Choroid plexus epithelial cell (primary cell): ENCODE data around the gene ARHGAP32.
A peak's percentile ranks its signal among the peaks of the same experiment; 100 is the strongest.

Source experiments
- DNase-seq: peaks from one replicate; pipeline ENCODE4 v3.0.0-alpha.2; 2010; ENCODE audit warnings: low read depth
- H3K4me3 ChIP-seq: 2 replicates; pipeline ENCODE4 v1.5.1; 2011; ENCODE audit warnings: low read depth, mild to moderate bottlenecking, control low read depth, low read length, moderate library complexity
- CTCF ChIP-seq: conservative IDR thresholded peaks from 2 replicates; pipeline ENCODE4 v1.5.1; 2011; ENCODE audit warnings: low read depth, mild to moderate bottlenecking, control low read depth, inconsistent platforms, low read length, moderate library complexity

The ARHGAP32 gene

GRCh38 chr11:128936606-128937251 is 255.4 kb downstream of the ARHGAP32 start:
- DNase-seq, result no peak
- no peak for TF ChIP-seq CTCF
- H3K4me3 ChIP-seq, result no peak overlapping the region

- DNase-seq, result no peak
- no peak overlapping the region for H3K4me3 ChIP-seq
- TF ChIP-seq CTCF, result no peak
These were observed 257.2 kb downstream of the ARHGAP32 start for GRCh38 chr11:128934926-128935325.

GRCh38 chr11:128934351-128934750 is 257.8 kb downstream of the ARHGAP32 start:
- DNase-seq, result no peak
- H3K4me3 ChIP-seq, result no peak overlapping the region
- TF ChIP-seq CTCF, result no peak

GRCh38 chr11:128933481-128934178 is 258.5 kb downstream of the ARHGAP32 start:
- TF ChIP-seq CTCF, result no peak
- H3K4me3 ChIP-seq, result no peak overlapping the region
- no peak for DNase-seq

- no peak overlapping the region for H3K4me3 ChIP-seq
- TF ChIP-seq CTCF, result no peak
- no peak for DNase-seq
These were observed 260.5 kb downstream of the ARHGAP32 start for GRCh38 chr11:128931668-128932067.

- DNase-seq, result no peak
- TF ChIP-seq CTCF, result no peak
- H3K4me3 ChIP-seq, result no peak overlapping the region
These were observed 261.1 kb downstream of the ARHGAP32 start for GRCh38 chr11:128931066-128931465.

- peak; percentile 14 for DNase-seq
- no peak for TF ChIP-seq CTCF
- no peak overlapping the region for H3K4me3 ChIP-seq
These were observed 262.1 kb downstream of the ARHGAP32 start for GRCh38 chr11:128929991-128930390.
